IMR-90 (cell line): ENCODE measurements around the gene MUC5B. TPM values are rescaled to one million over a fixed set of nuclear protein-coding genes. Genes with fewer than 3 reads are reported as not detected.

Source experiments
- ATAC-seq: fragments of 200-7000 bp; cut with Tn5 transposase; 2 replicates; pipeline ENCODE4 v1.9.1; 2020; ENCODE audit warnings: low read depth, mild to moderate bottlenecking, moderate library complexity
- BruUV-seq: library from RNA; stranded (reverse); fragments of 400-500 nt; replicated peaks from 2 replicates; lab custom pipeline; 2021; lab: Mats Ljungman, UMichigan
- CTCF ChIA-PET: fragments of 300-600 bp; formaldehyde crosslinking; extraction: SDS; loops from one replicate; lab custom pipeline; 2021; ENCODE audit warnings: antibody characterized with exemption; lab: Yijun Ruan, JAX
- POLR2A ChIA-PET: fragments of 300-600 bp; sonication (Branson Sonifier 250); formaldehyde crosslinking; loops from one replicate; lab custom pipeline; 2022; ENCODE audit warnings: antibody characterized with exemption; ENCODE audit not compliant: unreplicated experiment; lab: Charles Lee
- DNase-seq: peaks from one replicate; pipeline ENCODE4 v3.0.0; 2013
- H2AFZ ChIP-seq: replicated peaks from 2 replicates; pipeline ENCODE3; 2013; ENCODE audit warnings: low read length, mild to moderate bottlenecking; ENCODE audit not compliant: poor library complexity
- H2AK5ac ChIP-seq: 2 replicates; pipeline ENCODE4 v1.6.1; 2013; ENCODE audit warnings: low read depth, low read length, inconsistent platforms
- H2AK9ac ChIP-seq: replicated peaks from 2 replicates; pipeline ENCODE3; 2013; ENCODE audit warnings: mild to moderate bottlenecking, low read depth, low read length, moderate library complexity; ENCODE audit not compliant: poor library complexity
- H2BK120ac ChIP-seq: 2 replicates; pipeline ENCODE4 v1.6.1; 2013; ENCODE audit warnings: low read depth, low read length, inconsistent platforms
- H2BK15ac ChIP-seq: 3 replicates; pipeline ENCODE4 v1.6.1; 2013; ENCODE audit warnings: low read depth, low read length, inconsistent platforms
- H2BK20ac ChIP-seq: 2 replicates; pipeline ENCODE4 v1.6.1; 2013; ENCODE audit warnings: low read depth, mild to moderate bottlenecking, inconsistent platforms, low read length, moderate library complexity
- H2BK5ac ChIP-seq: 2 replicates; pipeline ENCODE4 v1.6.1; 2013; ENCODE audit warnings: mild to moderate bottlenecking, low read depth, low read length, inconsistent platforms; ENCODE audit not compliant: poor library complexity, severe bottlenecking
- H3K14ac ChIP-seq: replicated peaks from 2 replicates; pipeline ENCODE4 v1.6.1; 2013; ENCODE audit warnings: low read depth, low read length, inconsistent platforms
- H3K18ac ChIP-seq: 2 replicates; pipeline ENCODE4 v1.6.1; 2013; ENCODE audit warnings: low read depth, low read length, control low read depth
- H3K23ac ChIP-seq: 2 replicates; pipeline ENCODE4 v1.6.1; 2013; ENCODE audit warnings: low read depth, low read length, inconsistent platforms
- H3K27ac ChIP-seq: 2 replicates; pipeline ENCODE4 v1.5.1; 2013; ENCODE audit warnings: mild to moderate bottlenecking, control low read depth, low read length; ENCODE audit not compliant: insufficient read depth
- H3K27me3 ChIP-seq: 2 replicates; pipeline ENCODE4 v1.6.1; 2013; ENCODE audit warnings: low read length; ENCODE audit not compliant: control insufficient read depth, insufficient read depth
- H3K36me3 ChIP-seq: 2 replicates; pipeline ENCODE4 v1.6.1; 2013; ENCODE audit warnings: low read length, mixed read lengths; ENCODE audit not compliant: control insufficient read depth, insufficient read depth
- H3K4ac ChIP-seq: 2 replicates; pipeline ENCODE4 v1.6.1; 2013; ENCODE audit warnings: low read depth, low read length, inconsistent platforms
- H3K4me1 ChIP-seq: 2 replicates; pipeline ENCODE4 v1.6.1; 2013; ENCODE audit warnings: low read length, mixed read lengths; ENCODE audit not compliant: control insufficient read depth, insufficient read depth
- H3K4me2 ChIP-seq: 2 replicates; pipeline ENCODE4 v1.6.1; 2013; ENCODE audit warnings: low read depth, mild to moderate bottlenecking, control low read depth, low read length, moderate library complexity
- H3K4me3 ChIP-seq: 2 replicates; pipeline ENCODE4 v1.5.1; 2013; ENCODE audit warnings: low read depth, mild to moderate bottlenecking, control low read depth, low read length, moderate library complexity; ENCODE audit not compliant: insufficient read depth
- H3K56ac ChIP-seq: 2 replicates; pipeline ENCODE4 v1.6.1; 2013; ENCODE audit warnings: low read length, inconsistent platforms; ENCODE audit not compliant: insufficient read depth; ENCODE audit errors: extremely low read depth
- H3K79me1 ChIP-seq, 2 experiments: 2 replicates each; pipeline ENCODE4 v1.6.1; 2013; ENCODE audit warnings: low read length in 2 of 2, inconsistent platforms in 1 of 2, low read depth in 1 of 2
- H3K9ac ChIP-seq: 2 replicates; pipeline ENCODE4 v1.6.1; 2013; ENCODE audit warnings: low read depth, low read length, control low read depth
- H3K9me1 ChIP-seq: 2 replicates; pipeline ENCODE4 v1.6.1; 2013; ENCODE audit warnings: low read length, inconsistent platforms; ENCODE audit not compliant: insufficient read depth
- H3K9me3 ChIP-seq: 2 replicates; pipeline ENCODE4 v1.6.1; 2013; ENCODE audit warnings: low read length; ENCODE audit not compliant: control insufficient read depth, insufficient read depth
- H4K20me1 ChIP-seq: 2 replicates; pipeline ENCODE4 v1.6.1; 2013; ENCODE audit warnings: low read length, inconsistent platforms; ENCODE audit not compliant: insufficient read depth
- H4K5ac ChIP-seq: 2 replicates; pipeline ENCODE4 v1.6.1; 2013; ENCODE audit warnings: mild to moderate bottlenecking, low read depth, low read length, control low read depth
- H4K8ac ChIP-seq, 2 experiments: 2 replicates each; pipeline ENCODE4 v1.6.1; 2013; ENCODE audit warnings: low read depth in 2 of 2, low read length in 2 of 2, control low read depth in 1 of 2, inconsistent platforms in 1 of 2
- H4K91ac ChIP-seq: 2 replicates; pipeline ENCODE4 v1.6.1; 2013; ENCODE audit warnings: low read depth, low read length, inconsistent platforms; ENCODE audit not compliant: insufficient read depth
- BHLHE40 ChIP-seq: fragments of 150-350 bp; IDR thresholded peaks from 2 replicates; pipeline ENCODE4 v1.6.1; 2016; ENCODE audit warnings: mild to moderate bottlenecking, low read depth, low read length
- CEBPB ChIP-seq: IDR thresholded peaks from 2 replicates; pipeline ENCODE4 v1.6.1; 2012; ENCODE audit warnings: low read depth, low read length, improper control_type of control experiment
- CHD1 ChIP-seq: IDR thresholded peaks from 2 replicates; pipeline ENCODE4 v1.6.1; 2012; ENCODE audit warnings: low read depth, low read length, improper control_type of control experiment
- CTCF ChIP-seq: conservative IDR thresholded peaks from 2 replicates; pipeline ENCODE4 v1.5.1; 2012; ENCODE audit warnings: mild to moderate bottlenecking, low read depth, low read length, improper control_type of control experiment
- ELK1 ChIP-seq: fragments of 150-350 bp; IDR thresholded peaks from 2 replicates; pipeline ENCODE4 v1.6.1; 2016; ENCODE audit warnings: low read depth, mild to moderate bottlenecking, low read length, moderate library complexity, borderline replicate concordance
- FOS ChIP-seq: fragments of 150-350 bp; IDR thresholded peaks from 2 replicates; pipeline ENCODE4 v1.6.1; 2016; ENCODE audit warnings: low read depth, low read length
- MAFK ChIP-seq: IDR thresholded peaks from 2 replicates; pipeline ENCODE4 v1.6.1; 2012; ENCODE audit warnings: low read depth, low read length, improper control_type of control experiment
- MAZ ChIP-seq: IDR thresholded peaks from 2 replicates; pipeline ENCODE4 v1.6.1; 2012; ENCODE audit warnings: low read depth, mild to moderate bottlenecking, low read length, improper control_type of control experiment, moderate library complexity, borderline replicate concordance
- MXI1 ChIP-seq: IDR thresholded peaks from 2 replicates; pipeline ENCODE4 v1.6.1; 2012; ENCODE audit warnings: low read depth, mild to moderate bottlenecking, low read length, moderate library complexity, borderline replicate concordance
- NFE2L2 ChIP-seq: fragments of 150-350 bp; IDR thresholded peaks from 2 replicates; pipeline ENCODE4 v1.6.1; 2016; ENCODE audit warnings: low read depth, mild to moderate bottlenecking, low read length
- POLR2A ChIP-seq: IDR thresholded peaks from 2 replicates; pipeline ENCODE4 v1.6.1; 2012; ENCODE audit warnings: mild to moderate bottlenecking, low read depth, low read length
- RAD21 ChIP-seq: IDR thresholded peaks from 2 replicates; pipeline ENCODE4 v1.6.1; 2012; ENCODE audit warnings: low read length, improper control_type of control experiment
- RCOR1 ChIP-seq: IDR thresholded peaks from 2 replicates; pipeline ENCODE4 v1.6.1; 2012; ENCODE audit warnings: mild to moderate bottlenecking, low read length, improper control_type of control experiment; ENCODE audit not compliant: insufficient replicate concordance
- RFX5 ChIP-seq: IDR thresholded peaks from 2 replicates; pipeline ENCODE4 v1.8.0; 2012; ENCODE audit warnings: low read depth, mild to moderate bottlenecking, low read length, moderate library complexity
- SMC3 ChIP-seq: fragments of 150-350 bp; IDR thresholded peaks from 2 replicates; pipeline ENCODE4 v1.6.1; 2016; ENCODE audit warnings: low read depth, mild to moderate bottlenecking, antibody characterized with exemption, low read length, moderate library complexity
- USF2 ChIP-seq: fragments of 150-350 bp; IDR thresholded peaks from 2 replicates; pipeline ENCODE4 v1.6.1; 2017; ENCODE audit warnings: mild to moderate bottlenecking, antibody characterized with exemption, low read length, low read depth
- WGBS, 2 experiments: methylation state at CpG; one replicate each; pipeline versions ENCODE4 v1.1.5 to v1.1.7; 2013; ENCODE audit warnings: missing lambda C conversion rate in 2 of 2; ENCODE audit not compliant: insufficient read length in 1 of 2; ENCODE audit errors: extremely low coverage in 2 of 2; 5-methylcytosine and 5-hydroxymethylcytosine counted together
- dilution Hi-C: fragments of 300-500 bp; cut with HindIII; formaldehyde crosslinking; loops from one replicate; pipeline ENCODE4 v1.14.3; 2018; ENCODE audit warnings: low sequenced_read_pairs; ENCODE audit not compliant: unreplicated experiment
- in situ Hi-C: fragments of 300-500 bp; cut with MboI; formaldehyde crosslinking; loops from 3 replicates; pipeline ENCODE4 v1.14.3; 2019; ENCODE audit warnings: low sequenced_read_pairs, inconsistent platforms, mixed read lengths
- intact Hi-C: fragments of 100-400 bp; cut with micrococcal nuclease; formaldehyde crosslinking; loops from 2 replicates; pipeline ENCODE4 v1.10.0; 2022
- polyA plus RNA-seq, 3 experiments: library from polyadenylated mRNA; depleted of rRNA; stranded (reverse); fragments of >200 nt; gene quantifications; 2 replicates each; pipeline ENCODE4 v1.2.3, GENCODE V29; 2012; ENCODE audit warnings: low replicate concordance in 1 of 3
- total RNA-seq: library from RNA; depleted of rRNA; stranded (reverse); fragments of >200 nt; gene quantifications from 2 replicates; pipeline ENCODE4 v1.2.3, GENCODE V29; 2012

MUC5B gene
- total and polyA plus RNA-seq, 2 of the 4 experiments (the other 2 are of a cell fraction): not detected

- Histone ChIP-seq H4K91ac (no peak overlapping the region), H3K27me3 (no peaks in the 10 kb centered on the region; the same call in 1 of the 2 replicates), H3K14ac (no peak overlapping the region), H3K79me1 (no peaks in the 10 kb centered on the region), H3K36me3 (no peaks in the 10 kb centered on the region), H2AK9ac (no peak overlapping the region), H2BK5ac (no peak overlapping the region), H2BK15ac (no peak overlapping the region), H3K27ac (no peak overlapping the region), H4K8ac (no peak overlapping the region), H3K9me1 (no peaks in the 10 kb centered on the region), H3K4ac (no peak overlapping the region), H3K4me3 (no peak overlapping the region), H3K9ac (no peak overlapping the region), H2AK5ac (no peak overlapping the region), H3K9me3 (peaks cover 4% of the 10 kb centered on the region), H3K23ac (no peak overlapping the region), H4K5ac (no peak overlapping the region), H3K4me2 (no peak overlapping the region), H2AFZ (no peak overlapping the region), H2BK20ac (no peak overlapping the region), H3K18ac (no peak overlapping the region), H4K20me1 (no peaks in the 10 kb centered on the region), H3K4me1 (no peaks in the 10 kb centered on the region), H2BK120ac (no peak overlapping the region), H3K56ac (no peak overlapping the region)
- in situ Hi-C loops (no loop called here), intact Hi-C loops (no loop called here), dilution Hi-C loops (no loop called here)
- ATAC-seq: no peak
- no peak for DNase-seq
- POLR2A ChIA-PET: no interaction called here
- CTCF ChIA-PET: no interaction called here
- no TSS peak for BruUV-seq
- 80% methylated on average over 4 of the region's 10 CpGs; no CpG with 5 or more reads in 1 of the 2 experiments for WGBS, 2 experiments
- TF ChIP-seq USF2 (no peak), RAD21 (no peak), MAZ (no peak), CHD1 (no peak), NFE2L2 (no peak), CTCF (no peak), CEBPB (no peak), POLR2A (no peak), ELK1 (no peak), SMC3 (no peak), FOS (no peak), MAFK (no peak), RCOR1 (no peak), MXI1 (no peak), BHLHE40 (no peak), RFX5 (no peak)
Measured at GRCh38 chr11:1181420-1181819, 41.4 kb upstream of the MUC5B start.
